Retinal pigment epithelial cell (primary cell): ENCODE data around the gene ZNF775.

Experiments
- DNase-seq: peaks from one replicate; pipeline ENCODE4 v3.0.0-alpha.2; 2010; ENCODE audit warnings: low read depth
- H3K4me3 ChIP-seq: 2 replicates; pipeline ENCODE4 v1.5.1; 2011; ENCODE audit warnings: mild to moderate bottlenecking, low read length, control low read depth, moderate library complexity
- CTCF ChIP-seq: conservative IDR thresholded peaks from 2 replicates; pipeline ENCODE4 v1.5.1; 2011; ENCODE audit warnings: low read depth, low read length, control low read depth, inconsistent platforms

The ZNF775 gene

GRCh38 chr7:150363872-150364271, 15.3 kb upstream of the ZNF775 start:
- no peak for TF ChIP-seq CTCF
- no peak for DNase-seq
- no peak overlapping the region for H3K4me3 ChIP-seq

GRCh38 chr7:150365194-150365593, 13.9 kb upstream of the ZNF775 start:
- DNase-seq = no peak
- H3K4me3 ChIP-seq = no peak overlapping the region
- no peak for TF ChIP-seq CTCF

- DNase-seq = no peak
- TF ChIP-seq CTCF = no peak
- H3K4me3 ChIP-seq = no peak overlapping the region
These were observed 13.3 kb upstream of the ZNF775 start for GRCh38 chr7:150365673-150366398.

GRCh38 chr7:150367677-150368095, 11.4 kb upstream of the ZNF775 start:
- no peak for TF ChIP-seq CTCF
- DNase-seq = peak; percentile 69
- peak overlapping the region; percentile 82 for H3K4me3 ChIP-seq

GRCh38 chr7:150368096-150368883, 10.8 kb upstream of the ZNF775 start, which contains the start of gene REPIN1:
TSS of gene REPIN1 (plus strand) at chr7:150368822. CDS start at chr7:150369712, 890 bp downstream.
- DNase-seq = peak; percentile 50
- H3K4me3 ChIP-seq = peak within 1 kb of the TSS; percentile 82

GRCh38 chr7:150368884-150369747, 10.0 kb upstream of the ZNF775 start:
- TF ChIP-seq CTCF = no peak
- H3K4me3 ChIP-seq = peak overlapping the region; percentile 82
- peak; percentile 48 for DNase-seq

More at GRCh38 chr7:150368096-150368883, 10.8 kb upstream of the ZNF775 start, which contains the start of gene REPIN1:
- TF ChIP-seq CTCF = no peak
